HG02798 (cell line): ENCODE data around the gene STK11.

Experiments used
- ATAC-seq: cut with Tn5 transposase; IDR thresholded peaks from one replicate; pipeline ENCODE4 v1.9.1; 2021; ENCODE audit warnings: mild to moderate bottlenecking; ENCODE audit not compliant: unreplicated experiment, poor library complexity

STK11 gene

DNA sequence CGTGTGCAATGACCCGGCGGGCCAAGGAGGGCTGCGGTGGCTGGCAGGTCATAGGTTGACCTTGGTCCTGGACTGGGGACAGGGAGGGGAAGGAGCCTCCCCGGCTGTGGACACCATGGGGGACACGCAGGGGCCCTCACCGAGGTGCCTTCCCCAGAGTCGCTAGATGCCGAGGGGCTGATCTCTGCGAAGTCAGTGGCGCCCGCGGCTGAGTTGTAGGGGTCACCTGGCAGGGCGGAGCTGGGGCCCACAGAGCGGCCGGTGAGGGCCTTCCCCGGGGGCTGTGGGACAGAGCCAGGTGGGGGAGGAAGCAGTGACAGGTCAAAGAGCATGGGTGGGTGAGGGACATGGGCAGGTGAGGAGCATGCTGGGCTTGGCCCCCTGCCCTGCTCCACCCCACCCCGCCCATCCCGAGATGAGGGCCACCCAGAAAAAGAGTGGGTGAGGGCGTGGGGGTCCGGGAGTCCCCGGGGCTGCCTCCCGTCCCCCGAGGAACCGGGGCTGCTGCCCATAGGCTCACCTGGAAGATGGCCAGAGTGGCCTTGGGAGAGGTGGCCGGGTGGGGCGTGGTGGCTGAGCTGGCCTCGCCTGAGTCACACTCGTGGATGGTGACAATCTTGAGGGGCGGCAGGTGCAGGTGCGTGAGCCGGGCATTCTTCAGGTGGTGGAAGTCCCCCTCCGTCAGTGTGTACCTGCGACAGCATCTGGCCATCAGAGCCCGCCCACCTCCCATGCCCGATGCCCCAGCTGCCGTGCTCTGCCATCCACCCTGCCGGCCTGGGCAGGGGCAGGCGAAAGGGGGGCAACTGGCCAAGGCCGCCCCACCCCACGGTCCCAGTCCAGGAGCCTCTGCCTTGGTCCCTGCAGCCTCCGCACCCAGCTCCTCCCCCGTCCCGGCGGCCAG lies 28.7 kb downstream of the STK11 start:
- no peak for ATAC-seq

DNA sequence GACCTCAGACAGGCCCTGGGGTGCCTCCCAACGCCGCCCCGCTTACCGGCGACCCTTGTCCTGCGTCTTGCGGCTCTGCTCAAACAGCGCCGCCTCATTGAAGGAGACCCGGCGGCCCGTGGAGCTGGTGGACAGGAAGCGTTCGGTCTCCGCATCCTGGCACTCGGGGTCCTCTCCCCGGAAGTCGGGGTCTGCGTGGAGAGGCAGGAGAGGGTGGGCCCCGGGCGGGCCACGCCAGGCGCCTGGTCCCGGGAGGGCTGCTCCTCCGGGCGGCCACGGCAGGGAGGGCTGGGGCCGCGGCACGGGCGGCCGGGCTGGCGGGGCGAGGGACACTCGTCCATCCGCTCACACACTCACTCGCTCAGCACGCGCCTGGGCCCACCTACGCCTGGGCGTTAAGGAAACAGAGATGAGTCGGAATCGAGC lies 29.4 kb downstream of the STK11 start:
- no peak for ATAC-seq

DNA sequence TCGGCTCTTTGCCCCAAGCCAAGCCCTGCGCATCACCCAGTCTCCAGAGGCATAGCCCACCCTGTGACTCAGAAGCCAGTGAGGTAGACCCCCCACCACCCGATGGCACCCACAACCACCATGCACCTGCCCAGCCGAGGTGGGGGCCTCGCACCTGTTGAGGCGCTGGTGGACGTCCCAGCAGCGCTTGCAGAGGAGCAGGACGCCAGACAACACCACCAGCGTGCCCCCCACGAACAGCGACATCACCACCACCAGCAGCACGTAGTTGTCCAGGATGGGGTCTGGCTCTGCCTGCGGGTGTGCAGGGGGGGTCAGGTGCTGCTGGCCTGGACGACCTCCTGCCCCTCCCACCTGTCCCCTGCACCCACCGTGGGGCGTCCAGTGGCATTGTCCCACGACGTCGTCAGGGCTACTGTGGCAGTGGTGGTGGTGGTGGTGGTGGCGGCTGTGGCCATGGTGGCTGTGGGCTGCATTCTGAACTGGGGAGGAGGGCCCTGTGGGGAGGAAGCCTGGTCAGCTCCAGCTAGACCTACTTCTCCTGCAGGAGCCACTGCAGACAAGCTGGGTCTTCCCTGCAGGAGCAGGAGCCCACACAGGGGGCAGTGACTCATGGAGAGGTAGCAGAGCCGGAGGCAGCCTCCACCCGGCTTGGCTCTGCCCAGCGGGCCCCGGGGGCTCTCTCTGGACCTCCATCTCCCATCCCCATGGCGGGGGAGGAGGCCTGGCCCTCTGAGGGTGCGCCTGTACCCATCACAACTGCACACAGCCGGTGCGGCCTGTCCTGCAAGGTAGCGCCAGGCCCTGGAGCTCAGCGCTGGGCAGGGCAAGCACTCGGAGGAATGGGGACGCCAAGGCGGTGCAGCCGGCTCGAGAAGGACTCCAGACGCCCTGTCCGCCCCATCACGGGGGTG lies 30.3 kb downstream of the STK11 start:
- ATAC-seq, result no peak

DNA sequence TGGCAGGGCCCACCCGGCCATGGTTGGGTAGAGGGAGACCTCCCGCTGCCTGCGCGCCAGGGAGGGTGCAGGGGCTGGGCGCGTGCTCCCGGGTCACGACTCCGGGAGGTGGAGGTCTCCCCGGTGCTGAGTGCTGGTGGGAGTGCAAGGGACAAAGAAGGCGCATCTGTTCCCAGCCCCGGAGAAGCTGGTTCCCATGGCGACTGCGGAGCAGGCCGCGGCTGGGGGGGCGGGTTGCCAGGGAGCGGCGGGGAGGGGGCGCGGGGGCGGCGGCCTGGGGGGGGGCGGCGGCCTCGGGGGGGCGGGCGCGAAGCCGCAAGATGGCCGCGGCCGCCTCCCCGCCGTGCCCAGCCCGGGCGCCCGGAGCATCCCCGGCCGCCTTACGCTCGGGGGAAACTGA lies 31.0 kb downstream of the STK11 start:
- ATAC-seq, result no peak

DNA sequence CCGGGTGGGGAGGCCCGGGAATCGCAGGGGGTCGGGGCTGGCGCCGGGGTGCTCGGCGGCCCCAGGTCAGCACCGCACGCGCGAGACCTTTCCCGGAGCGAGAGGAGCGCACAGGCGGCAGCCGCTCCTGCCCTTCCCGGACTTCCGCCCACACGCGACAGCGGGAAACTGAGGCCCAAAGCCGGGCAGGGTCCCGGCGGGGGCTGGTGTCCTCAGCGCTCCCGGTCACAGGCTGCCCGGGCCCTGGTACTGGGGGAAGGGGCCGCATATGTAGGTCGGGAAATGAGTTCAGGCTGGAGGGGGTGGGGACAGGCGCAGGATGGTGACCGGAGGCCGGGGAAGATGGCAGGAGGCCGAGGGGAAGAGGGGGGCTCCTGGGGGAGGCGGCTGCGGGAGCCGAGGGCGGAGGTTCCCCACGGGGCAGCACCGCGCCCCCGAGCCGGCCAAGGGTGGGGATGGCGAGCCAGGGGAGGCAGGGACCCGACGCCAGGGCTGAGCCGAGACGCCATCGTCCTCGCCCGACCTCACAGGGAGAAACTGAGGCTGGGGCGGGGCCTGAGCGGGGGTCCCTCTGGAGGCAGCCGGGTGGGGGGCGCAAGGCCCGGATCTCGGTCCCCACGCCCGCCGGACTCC lies 31.6 kb downstream of the STK11 start:
- no peak for ATAC-seq

DNA sequence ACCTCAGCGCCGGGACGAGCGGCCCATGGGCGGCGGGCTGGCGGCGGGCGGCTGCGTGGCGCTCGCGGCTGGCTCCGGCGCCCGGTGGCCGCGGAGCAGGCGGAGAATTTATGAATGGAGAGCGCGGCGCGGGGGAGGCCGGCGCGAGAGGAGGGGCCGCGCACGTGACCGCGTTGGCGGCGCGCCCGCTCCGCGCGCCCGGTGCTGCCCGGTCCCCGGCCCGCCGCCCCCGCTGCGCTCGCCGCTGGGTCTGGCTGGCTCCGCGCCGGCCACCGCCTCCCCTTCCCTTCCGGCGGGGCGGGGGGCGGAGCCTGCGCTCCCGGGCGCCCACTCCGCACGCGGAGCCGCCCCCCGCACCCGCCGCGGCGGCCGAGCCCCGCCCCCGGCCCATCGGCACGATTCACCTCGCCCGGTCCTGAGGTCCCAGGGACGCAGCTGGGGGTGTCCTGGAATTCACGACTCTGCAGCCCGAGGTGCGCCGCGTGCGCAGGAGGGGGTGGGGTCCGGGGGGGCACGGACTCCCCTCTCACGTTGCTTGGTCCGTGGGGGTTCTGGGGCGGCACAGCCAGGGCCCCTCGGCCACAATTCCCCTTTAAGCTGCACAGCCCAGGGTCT lies 32.3 kb downstream of the STK11 start, which contains the start of gene CBARP:
Gene CBARP (minus strand): TSS at position 252 of the 615 bp plus-strand sequence. CDS start 1,905 bp downstream, outside the sequence.
- no peak for ATAC-seq

DNA sequence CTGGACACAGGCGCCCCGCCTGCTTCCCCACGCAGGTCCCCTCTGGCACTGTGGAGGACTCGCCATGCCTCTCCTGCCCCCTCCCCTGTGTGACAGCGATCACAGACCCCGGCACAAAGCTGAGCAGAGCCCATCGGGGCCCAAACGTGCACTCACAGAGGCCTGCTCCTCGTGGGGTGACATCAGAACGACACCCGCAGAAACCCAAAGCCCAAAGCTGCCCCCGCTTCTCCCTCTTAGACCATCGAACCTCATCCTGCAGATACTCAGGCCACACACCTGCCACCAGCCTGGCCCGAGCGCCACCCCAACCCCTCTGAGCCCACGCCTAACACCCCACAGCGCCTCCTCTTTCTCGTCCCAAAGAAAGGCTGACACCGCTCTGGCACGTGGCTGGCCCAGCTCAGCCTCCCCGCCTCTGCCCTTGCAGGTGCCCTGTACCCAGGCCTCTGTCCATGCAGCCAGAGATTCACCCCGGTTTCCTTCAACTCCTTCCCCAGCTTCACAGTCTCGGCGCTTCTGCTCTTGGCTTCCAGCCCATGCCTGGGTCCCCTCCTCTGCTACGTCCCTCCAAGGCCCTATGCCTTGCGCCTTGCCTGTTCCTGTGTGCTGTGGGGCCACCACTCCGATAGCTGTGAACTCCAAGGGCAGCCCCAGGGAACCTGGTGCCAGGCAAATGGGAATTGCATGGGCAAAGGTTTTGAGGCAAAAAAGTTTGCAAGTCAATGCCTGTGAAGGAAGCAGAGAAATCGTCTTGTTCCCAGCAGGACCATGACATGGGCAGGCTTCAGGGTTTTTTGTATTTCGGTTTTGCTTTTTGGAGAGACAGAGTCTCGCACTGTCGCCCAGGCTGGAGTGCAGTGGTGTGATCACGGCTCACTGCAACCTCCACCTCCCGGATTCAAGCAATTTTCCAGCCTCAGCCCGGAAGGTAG lies 33.1 kb downstream of the STK11 start:
- no peak for ATAC-seq

DNA sequence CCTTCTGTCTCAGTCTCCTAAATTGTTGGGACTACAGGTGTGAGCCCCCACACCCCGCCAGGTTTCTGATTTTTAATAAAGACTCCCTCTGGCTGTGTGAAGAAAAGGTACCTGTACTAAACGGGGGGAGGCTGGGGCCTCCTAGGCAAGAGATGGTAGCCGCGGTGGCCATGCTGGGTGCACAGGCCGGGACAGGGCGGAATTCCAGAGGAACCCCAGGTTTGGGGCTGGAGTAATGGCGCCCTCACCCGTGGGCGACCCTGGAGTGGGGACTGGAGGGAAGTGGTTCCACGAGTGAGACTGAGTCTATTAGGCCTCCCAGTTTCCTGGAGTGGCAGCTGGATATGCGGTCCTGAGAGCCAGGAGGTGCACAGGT lies 33.8 kb downstream of the STK11 start:
- no peak for ATAC-seq

DNA sequence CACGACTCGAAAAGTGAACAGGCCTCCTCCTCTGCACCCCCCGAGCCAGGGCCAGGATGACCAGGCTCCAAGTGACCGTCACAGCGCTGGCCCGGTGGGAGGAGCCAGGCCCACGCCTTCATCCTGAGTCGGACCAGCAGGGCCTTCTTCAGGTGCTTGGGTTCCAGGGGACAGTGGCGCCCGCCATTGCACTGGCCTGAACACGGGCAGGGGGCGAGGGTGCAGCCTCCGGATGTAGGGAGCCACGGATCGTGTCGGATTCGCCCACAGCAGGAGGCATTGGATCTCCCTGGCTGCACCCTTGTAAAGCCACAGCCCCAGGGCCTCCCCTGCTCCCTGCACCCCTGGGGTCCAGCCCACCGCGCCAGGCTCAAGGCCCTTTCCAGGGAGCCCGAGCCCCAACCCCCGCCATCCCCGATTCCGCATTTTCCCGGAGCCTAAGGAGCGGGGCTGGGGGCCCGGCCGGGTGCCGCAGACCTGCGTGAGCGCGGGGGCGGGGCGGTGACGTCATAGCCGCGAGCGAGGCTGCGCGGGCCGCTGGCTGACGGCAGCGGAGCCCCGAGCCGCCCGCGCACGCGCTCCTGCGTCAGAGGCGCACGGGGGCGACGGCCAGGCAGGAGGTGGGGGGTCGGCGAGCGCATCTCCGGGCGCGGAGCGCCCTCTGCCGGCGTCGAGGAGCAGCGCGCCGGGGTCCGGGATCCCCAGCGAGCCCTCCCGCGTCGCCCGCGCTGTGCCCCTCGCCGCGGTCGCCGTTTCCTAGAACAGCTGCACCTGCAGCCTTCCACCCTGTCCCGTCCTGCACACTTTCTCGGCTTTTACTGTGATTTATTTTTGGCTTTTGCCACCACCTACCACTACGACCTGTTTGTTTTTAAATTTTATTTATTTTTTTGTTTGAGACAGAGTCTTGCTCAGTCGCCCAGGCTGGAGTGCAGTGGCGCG lies 34.5 kb downstream of the STK11 start:
- peak; percentile 55 for ATAC-seq

DNA sequence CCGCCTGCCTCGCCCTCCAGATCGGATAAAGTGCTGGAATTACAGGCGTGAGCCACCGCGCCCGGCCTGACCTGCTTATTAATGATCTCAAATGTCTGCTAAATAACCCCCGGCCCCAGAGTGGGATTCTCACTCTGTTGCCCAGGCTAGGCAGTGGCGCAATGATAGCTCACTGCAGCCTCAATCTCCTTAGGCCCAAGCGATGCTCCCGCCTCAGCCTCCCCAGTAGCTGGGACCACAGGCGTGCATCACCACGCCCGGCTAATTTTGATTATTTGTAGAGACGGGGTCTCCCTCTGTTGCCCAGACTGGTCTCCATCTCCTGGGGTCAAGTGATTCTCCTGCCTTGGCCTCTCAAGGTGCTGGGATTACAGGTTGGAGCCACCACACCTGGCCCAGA lies 35.3 kb downstream of the STK11 start:
- no peak for ATAC-seq

DNA sequence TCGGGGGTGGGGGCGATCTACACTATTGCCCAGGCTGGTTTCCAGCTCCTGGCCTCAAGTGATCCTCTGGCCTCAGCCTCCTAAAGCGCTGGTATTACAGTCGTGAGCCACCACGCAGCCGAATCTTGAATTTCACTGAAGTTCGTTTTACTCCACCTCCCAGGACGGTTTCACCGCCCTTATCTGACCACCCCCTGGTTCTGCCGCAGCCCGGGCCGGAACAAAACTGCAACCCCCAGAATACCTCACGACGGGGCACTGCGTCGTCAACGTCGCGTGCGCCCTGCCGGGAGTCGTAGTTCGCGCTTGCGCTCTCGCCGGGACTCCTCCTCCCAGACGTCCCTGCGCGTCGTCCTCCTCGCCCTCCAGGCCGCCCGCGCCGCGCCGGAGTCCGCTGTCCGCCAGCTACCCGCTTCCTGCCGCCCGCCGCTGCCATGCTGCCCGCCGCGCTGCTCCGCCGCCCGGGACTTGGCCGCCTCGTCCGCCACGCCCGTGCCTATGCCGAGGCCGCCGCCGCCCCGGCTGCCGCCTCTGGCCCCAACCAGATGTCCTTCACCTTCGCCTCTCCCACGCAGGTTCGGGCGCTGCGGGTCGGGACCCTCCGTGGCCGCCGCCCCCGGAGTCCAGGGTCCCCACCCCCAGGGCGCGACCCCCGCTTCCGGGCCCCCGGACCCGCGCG lies 36.0 kb downstream of the STK11 start, which contains the start of gene ATP5F1D:
Gene ATP5F1D (plus strand): TSS at position 335 of the 679 bp plus-strand sequence. CDS start 100 bp downstream, at position 435.
- peak; percentile 63 for ATAC-seq

DNA sequence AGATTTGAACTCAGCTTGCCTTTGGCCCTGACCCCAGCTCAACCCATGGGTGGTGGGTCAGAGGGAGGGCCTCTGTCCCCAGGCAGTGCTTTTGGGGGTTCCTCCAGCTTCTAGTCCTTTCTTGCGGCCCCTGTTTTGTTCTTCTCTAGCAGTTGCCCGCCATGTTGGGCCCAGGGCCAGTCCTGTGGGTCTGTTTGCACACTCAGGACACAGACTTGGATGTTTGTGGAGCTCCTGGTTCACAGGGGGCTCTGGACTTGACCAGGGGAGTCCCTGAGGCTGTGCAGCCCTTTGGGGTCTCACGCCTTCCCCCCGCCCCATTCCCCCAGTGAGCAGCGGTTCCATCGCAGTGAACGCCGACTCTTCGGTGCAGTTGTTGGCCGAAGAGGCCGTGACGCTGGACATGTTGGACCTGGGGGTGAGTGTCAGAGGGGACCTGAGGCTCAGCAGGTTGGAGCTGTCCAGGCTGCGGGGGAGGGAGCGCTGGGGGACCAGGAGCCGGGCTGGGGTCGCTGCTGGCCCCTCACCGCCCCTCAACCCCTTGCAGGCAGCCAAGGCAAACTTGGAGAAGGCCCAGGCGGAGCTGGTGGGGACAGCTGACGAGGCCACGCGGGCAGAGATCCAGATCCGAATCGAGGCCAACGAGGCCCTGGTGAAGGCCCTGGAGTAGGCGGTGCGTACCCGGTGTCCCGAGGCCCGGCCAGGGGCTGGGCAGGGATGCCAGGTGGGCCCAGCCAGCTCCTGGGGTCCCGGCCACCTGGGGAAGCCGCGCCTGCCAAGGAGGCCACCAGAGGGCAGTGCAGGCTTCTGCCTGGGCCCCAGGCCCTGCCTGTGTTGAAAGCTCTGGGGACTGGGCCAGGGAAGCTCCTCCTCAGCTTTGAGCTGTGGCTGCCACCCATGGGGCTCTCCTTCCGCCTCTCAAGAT lies 38.5 kb downstream of the STK11 start:
- ATAC-seq, result no peak

DNA sequence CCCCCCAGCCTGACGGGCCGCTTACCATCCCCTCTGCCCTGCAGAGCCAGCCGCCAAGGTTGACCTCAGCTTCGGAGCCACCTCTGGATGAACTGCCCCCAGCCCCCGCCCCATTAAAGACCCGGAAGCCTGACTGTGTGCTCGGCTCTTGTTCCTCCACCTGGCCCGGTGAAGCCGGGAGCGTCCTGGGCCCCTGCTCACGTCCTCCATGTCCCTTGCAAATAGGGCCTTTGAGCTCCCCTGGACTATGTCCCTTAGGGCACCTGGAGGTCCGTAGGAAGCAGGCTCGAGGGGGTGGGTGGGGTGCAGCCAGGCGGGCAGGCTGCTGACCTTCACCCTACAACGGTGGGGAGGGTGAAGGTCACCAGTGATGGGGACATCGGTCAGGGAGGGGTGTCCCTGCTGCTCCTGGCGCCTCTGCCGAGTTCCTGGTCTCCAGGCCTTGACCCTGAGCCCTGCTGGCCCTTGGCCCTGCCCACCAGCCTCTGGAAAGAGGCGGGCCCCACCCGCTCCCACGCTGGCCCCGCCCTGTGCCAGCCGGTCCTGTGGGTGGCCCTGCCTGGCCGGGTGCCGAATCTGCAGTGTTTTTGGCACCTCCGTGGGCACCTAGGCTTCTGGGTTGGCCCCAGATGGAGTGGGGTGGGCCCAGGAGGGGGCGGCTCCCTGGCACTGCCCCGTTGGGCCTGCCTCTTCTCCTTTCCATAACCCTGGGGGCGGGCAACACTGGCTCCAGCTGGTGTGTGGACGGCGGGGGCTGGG lies 39.3 kb downstream of the STK11 start:
- ATAC-seq, result no peak

DNA sequence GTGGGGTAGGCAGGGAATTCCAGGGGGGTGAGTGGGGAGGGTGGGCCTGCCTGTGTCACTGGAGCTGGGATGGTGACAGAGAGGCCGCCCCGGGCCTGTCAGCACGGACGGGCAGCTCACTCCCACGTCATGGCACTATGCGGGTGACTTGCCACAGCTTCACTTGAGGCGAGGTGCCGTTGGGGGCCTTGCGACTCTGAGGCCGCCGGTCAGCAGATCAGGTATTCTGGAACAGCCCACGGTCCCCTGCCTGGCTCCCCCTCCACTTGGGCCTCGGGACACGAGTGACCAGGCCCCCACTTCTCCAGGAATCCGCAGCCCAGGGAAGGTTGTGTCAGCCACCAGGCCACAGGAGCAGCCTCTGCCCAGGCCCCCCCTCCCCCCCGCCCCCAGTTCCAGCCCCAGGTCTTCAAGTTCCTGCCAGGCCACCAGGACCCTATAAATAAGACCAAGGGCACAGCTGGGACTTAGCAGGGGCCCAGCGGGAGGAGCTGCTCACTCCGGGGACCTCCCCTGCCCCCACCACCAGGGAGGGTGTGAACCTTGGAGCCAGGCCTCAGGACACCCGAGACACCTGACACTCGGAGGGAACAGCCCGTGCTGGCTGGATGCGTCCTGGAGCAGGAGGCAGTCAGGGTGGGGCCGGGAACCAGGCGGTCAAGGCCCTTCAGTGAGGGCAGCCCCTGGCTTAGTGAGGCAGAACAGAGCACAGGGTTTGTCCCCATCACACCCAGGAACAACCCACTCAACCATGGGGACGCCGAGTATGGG lies 40.1 kb downstream of the STK11 start:
- no peak for ATAC-seq
